DMS 273 (cell line): ENCODE data around the gene CCM2.
"Not testable (repeated sequence)": the region's sequence is repeated elsewhere in the genome, so short reads cannot be mapped to it uniquely, and the experiment has no call there.

Experiments
- DNase-seq: peaks from one replicate; lab custom pipeline; 2025; ENCODE audit not compliant: unreplicated experiment; lab: John Stamatoyannopoulos, UW

Gene CCM2

DNA sequence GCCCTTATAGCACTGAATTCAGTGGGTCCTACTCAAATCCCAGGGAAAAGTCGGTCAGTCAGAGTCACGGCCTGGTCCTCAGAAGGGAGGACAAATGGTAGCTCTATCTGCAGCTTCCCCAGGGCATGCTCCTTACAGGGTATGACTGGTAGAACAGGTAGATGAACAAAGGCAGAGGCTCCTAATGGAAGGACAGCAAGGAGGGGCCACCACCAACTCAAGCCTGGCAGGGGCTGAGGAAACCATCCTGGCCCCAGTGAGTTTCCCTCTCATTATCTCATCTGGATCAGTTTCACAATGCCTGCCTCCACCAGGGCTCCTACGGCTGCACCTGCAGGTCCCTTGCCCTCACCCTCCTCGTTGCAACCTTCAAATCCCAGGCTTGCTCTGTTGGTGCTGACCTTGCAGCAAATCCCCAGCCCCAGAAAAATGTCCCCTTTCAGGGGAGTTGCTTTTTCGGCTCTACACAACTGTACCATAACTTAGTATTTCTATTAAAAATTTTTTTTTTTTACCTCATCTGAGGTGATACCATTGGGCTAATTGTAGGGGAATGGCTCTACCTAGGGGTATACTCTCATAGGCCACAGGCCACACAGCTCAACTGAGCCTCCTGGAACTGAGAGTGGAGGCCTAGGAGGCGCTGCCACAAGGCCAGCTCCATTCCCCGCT is 18.8 kb upstream of the CCM2 start:
- peak; percentile 67 for DNase-seq

DNA sequence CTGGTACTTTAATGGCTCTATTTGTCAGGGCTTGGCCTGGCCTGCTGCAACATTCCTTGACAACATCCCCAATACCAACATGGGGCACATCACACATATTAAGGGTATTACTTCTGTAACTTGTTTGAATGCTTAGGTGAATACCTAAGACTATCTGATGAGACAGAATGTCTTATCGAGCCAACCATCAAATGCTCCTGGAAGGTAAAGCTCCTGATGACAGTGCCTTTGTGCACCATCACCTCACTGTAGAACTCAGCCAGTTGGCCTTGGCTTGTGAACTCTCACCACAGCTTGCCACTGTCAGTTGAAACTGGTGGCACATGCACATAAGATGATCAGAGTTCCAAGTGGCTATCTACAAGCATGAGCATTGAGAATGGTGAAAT is 17.5 kb upstream of the CCM2 start:
- DNase-seq: peak; percentile 48

- no peak for DNase-seq
Observed at GRCh38 chr7:44982970-44983369, 17.0 kb upstream of the CCM2 start.

DNA sequence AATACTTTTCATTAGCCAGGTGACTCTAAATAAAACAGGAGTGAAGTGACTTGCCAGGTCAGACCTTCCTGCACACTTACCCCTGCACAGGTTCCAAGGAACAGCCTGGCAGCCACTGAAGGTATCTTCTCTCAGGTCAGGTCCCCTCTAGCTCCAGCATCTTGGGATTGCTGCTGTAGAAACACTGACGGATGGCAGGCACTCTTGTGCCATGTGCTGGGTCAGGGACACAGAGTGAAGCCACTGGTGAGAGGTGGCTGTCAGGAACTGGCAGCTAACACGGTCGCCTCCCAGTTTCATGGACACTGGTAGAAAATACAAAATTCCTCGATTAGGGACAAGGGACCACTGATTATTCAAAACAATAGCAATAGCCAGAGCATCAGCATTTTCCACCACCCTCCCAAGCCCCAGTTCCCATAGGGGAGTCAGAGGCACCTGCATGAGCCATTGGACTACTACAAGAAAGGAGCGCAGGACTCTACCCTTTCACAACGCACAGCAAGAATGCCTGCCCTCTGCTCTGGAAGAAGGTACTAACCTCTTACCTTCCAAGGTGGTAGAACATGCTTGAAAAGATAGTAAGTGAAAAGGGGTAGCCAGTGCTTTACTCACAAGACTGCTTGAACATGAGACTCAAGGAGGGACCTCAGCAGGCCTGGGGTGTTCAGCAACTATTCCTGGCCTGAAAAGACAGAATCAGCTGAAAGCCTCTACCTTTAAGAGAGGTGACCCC is 16.1 kb upstream of the CCM2 start:
- DNase-seq: no peak

DNA sequence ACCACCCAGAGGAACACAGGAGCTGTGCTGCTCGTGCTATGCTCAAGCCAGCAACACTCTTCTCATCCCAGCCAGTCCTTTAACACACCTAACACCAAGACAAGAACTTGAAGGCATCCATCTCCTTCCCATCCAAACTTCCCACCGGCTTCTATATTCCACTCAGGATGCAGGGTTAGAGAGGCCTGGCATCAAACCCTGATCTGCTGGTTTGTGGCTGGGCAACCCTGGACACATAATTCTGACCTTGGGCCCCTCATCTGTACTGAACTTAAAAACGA is 15.6 kb upstream of the CCM2 start:
- no peak for DNase-seq

DNA sequence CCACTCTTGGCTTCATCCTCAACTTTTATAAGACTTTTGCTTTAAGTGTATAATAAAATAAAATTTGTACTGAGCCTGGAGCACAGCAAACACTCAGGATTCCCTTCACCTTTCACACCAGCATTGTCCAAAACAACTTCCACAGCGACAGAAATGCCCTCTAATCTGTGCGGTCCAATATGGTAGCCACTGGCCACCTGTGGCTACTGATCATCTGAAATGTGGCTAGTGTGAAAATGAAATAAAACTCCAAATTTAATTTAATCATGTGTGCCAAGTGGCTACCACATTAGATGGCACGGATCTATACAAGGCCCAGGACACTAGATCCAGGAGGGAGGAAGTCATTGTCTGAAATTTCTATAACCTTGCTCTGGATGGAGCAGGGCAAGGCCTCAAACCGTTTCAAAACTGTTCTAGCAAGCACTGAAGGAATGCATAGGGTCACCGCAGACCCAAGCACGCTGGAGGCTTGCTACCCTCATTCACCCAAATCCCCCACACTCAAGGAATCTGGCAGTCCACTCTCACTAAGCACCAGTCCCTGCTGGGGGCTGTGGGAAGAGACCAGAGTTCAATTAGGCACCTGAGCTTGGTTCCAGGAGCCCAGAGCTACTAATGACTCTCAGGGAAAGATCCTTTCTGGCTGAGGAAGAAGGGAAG is 14.8 kb upstream of the CCM2 start:
- no peak for DNase-seq

- no peak for DNase-seq
Observed at GRCh38 chr7:44985900-44986217, 14.1 kb upstream of the CCM2 start.

DNA sequence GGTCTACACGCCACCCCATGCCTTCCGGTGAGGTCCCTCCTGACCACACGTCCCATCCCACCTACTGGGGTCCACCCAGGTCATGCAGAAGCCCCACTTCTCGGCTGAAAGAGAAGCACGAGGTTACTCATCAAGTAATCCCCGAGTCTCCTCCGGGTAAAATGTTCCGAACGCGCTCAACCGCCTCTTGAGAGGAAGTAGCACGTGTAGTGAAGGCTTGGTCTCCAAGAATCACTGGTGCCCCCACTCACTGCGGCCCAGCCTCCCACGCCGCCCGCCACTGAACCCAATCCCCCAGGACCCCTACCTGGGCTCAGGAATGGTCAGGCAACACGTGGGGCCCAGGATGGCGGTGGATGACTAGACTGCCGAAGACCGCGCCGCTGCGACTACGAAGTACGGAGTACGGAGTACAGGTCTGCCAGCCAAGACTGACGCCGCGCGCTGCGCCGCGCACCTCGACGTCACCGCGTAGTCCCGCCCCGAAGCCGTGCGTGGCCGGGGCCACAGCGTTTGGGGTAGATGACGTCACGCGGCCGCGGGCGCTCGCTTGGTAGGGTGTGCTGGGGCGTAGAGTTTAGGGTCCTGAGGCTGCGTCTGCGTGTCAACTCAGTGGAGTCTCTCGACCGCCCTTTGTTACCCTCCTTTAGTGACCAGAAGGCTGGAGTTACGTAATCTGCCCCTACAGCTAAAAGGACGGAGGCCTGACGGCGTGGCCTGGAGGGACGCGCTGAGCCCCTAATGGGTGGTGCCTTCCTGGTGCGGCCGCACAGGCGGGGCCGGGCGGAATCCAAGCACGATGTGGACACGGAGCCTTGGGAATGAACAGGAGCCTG is 13.6 kb upstream of the CCM2 start:
- peak; percentile 99 for DNase-seq

- DNase-seq: no peak
Observed at GRCh38 chr7:44987457-44987856, 12.5 kb upstream of the CCM2 start.

DNA sequence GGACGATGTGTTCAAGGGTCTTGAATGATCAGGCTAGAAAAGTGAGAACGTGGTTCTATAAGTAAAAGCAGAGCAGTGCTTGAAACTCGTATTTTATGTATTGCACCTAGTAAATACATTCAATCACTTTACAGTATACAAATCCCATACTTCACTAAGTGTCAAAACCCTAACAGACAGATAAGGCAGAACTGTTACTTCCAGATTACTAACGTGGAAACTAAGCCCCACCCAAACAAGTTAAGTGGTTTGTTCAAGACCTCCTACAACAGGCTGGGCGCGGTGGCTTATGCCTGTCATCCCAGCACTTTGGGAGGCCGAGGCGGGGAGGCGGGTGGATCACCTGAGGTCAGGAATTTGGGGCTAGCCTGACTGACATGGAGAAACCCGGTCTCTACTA is 12.0 kb upstream of the CCM2 start:
- DNase-seq: no peak

- DNase-seq: no peak
Observed at GRCh38 chr7:44988701-44989100, 11.3 kb upstream of the CCM2 start.

- DNase-seq: no peak
Observed at GRCh38 chr7:44989132-44989531, 10.9 kb upstream of the CCM2 start.

GRCh38 chr7:44990109-44991023 is 9.6 kb upstream of the CCM2 start:
- DNase-seq: peak; percentile 93

GRCh38 chr7:44992004-44992795 is 7.8 kb upstream of the CCM2 start:
- DNase-seq: not testable (repeated sequence)

- DNase-seq: no peak
Observed at GRCh38 chr7:44994877-44995554, 5.0 kb upstream of the CCM2 start.

- no peak for DNase-seq
Observed at GRCh38 chr7:44995555-44996493, 4.2 kb upstream of the CCM2 start.

DNA sequence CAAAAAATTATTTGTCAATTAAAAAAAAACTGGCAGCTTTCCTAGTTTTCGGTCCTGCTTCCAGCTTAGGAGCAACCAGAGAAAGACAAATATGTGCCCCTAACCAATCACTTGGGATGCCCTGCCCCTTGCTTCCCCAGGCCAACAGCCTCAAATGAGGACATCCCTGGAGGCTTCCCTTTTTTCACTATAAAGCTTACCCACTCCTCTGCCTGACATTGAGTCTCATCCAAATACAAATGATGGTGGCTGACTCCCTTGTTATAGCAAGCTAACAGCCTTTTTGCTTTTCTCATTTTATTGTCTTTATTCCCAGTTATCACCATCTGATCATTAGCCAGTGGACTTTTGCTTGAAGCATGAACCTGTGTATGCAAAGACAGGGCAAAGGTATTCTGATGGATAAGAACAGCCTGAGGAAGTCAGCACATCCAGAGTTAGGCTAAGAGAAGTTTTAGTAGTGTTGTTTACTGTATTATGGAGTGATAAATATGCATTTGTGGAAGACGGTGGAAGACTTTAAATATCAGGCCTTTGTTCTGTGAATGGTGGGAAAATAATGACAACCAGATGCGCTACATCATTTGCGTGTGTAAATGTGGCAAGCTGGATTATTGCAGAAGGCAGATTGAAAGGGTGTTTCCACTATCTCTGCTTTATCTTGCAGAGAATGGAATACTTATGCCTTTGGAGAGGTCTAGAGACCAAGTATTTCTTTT is 1.7 kb upstream of the CCM2 start:
- no peak for DNase-seq
